HepG2 (cell line): ENCODE results near the gene NKD2. TPM values are rescaled to one million over a fixed set of nuclear protein-coding genes. Genes with fewer than 3 reads are reported as not detected.

ENCODE experiments used
- ATAC-seq: fragments of 200-7000 bp; cut with Tn5 transposase; 3 replicates; pipeline ENCODE4 v1.9.1; 2020; ENCODE audit warnings: mild to moderate bottlenecking, moderate library complexity
- BruUV-seq: library from RNA; stranded (reverse); fragments of 400-500 nt; replicated peaks from 2 replicates; lab custom pipeline; 2021; lab: Mats Ljungman, UMichigan
- CTCF ChIA-PET: fragments of 300-600 bp; formaldehyde crosslinking; extraction: SDS; loops from one replicate; lab custom pipeline; 2021; ENCODE audit warnings: low total read pairs, inconsistent platforms, low intra/inter-chr PET ratio; lab: Yijun Ruan, JAX
- POLR2A ChIA-PET: fragments of 350-600 bp; sonication (Branson Sonifier 250); formaldehyde crosslinking; loops from one replicate; lab custom pipeline; 2020; ENCODE audit warnings: antibody characterized with exemption, inconsistent platforms; lab: Yijun Ruan, JAX
- DNase-seq: peaks from one replicate; pipeline ENCODE4 v3.0.0-alpha.2; 2015; ENCODE audit warnings: low spot score
- FAIRE-seq: peaks from 3 replicates; lab custom pipeline; 2011; peaks lifted over from hg19 to GRCh38; lab: Jason Lieb, UNC
- H2AFZ ChIP-seq: one replicate; pipeline ENCODE4 v1.6.1; 2011; ENCODE audit warnings: low read length, inconsistent platforms
- H3K27ac ChIP-seq: fragments of 300-600 bp; 3 replicates; pipeline ENCODE4 v1.8.0; 2011; ENCODE audit warnings: mixed run types, mild to moderate bottlenecking, mixed read lengths, low read length, inconsistent platforms; ENCODE audit not compliant: insufficient read depth; ENCODE audit errors: extremely low read length
- H3K27me3 ChIP-seq, 2 experiments: fragments of 200-600 bp in 1 of 2; 2 replicates in 1 of 2; 3 replicates in 1 of 2; pipeline versions ENCODE4 v1.6.0 to v1.8.0; 2011; ENCODE audit warnings: low read length in 2 of 2, mild to moderate bottlenecking in 2 of 2, moderate library complexity in 2 of 2, inconsistent platforms in 1 of 2; ENCODE audit not compliant: insufficient read depth in 2 of 2, control insufficient read depth in 1 of 2
- H3K36me3 ChIP-seq, 2 experiments: fragments of 200-600 bp in 1 of 2; replicated peaks in 1 of 2; 2 replicates in 1 of 2; 3 replicates in 1 of 2; pipeline versions ENCODE4 v1.5.1 to v1.8.0; 2011; ENCODE audit warnings: low read length in 2 of 2, inconsistent platforms in 1 of 2; ENCODE audit not compliant: insufficient read depth in 2 of 2, control insufficient read depth in 1 of 2
- H3K4me1 ChIP-seq: 2 replicates; pipeline ENCODE4 v1.5.1; 2012; ENCODE audit warnings: low read length, inconsistent platforms; ENCODE audit not compliant: insufficient read depth
- H3K4me2 ChIP-seq: 2 replicates; pipeline ENCODE4 v1.6.0; 2011; ENCODE audit warnings: low read depth, low read length, inconsistent platforms
- H3K4me3 ChIP-seq, 3 experiments: fragments of 200-600 bp in 1 of 3; sonication (generic), shearing (Covaris generic) in 1 of 3; replicated peaks in 1 of 3; 2 replicates each; pipeline ENCODE4 v1.5.1; 2011 to 2016; ENCODE audit warnings: low read length in 3 of 3, inconsistent platforms in 2 of 3, low read depth in 2 of 3, mild to moderate bottlenecking in 2 of 3, control low read depth in 1 of 3, mixed read lengths in 1 of 3; ENCODE audit not compliant: insufficient read depth in 1 of 3
- H3K79me2 ChIP-seq: one replicate; pipeline ENCODE4 v1.6.1; 2011; ENCODE audit warnings: low read length, inconsistent platforms; ENCODE audit not compliant: insufficient read depth
- H3K9ac ChIP-seq: 2 replicates; pipeline ENCODE4 v1.6.0; 2011; ENCODE audit warnings: mild to moderate bottlenecking, low read depth, low read length, inconsistent platforms; ENCODE audit not compliant: insufficient read depth
- H3K9me3 ChIP-seq: 2 replicates; pipeline ENCODE4 v1.5.1; 2012; ENCODE audit warnings: mild to moderate bottlenecking, low read length
- H4K20me1 ChIP-seq: 2 replicates; pipeline ENCODE4 v1.6.0; 2011; ENCODE audit warnings: inconsistent platforms, mild to moderate bottlenecking, low read length, moderate library complexity; ENCODE audit not compliant: insufficient read depth
- AGO2 ChIP-seq: fragments of 200-400 bp; formaldehyde crosslinking; optimal IDR thresholded peaks from 2 replicates; pipeline ENCODE3; 2017; ENCODE audit warnings: mild to moderate bottlenecking, low read depth, low read length, moderate library complexity
- CBFB ChIP-seq: sonication (generic); formaldehyde crosslinking; IDR thresholded peaks from 2 replicates; pipeline ENCODE4 v1.4.0; 2020; ENCODE audit warnings: missing genetic modification reagents
- DNMT1 ChIP-seq: sonication (generic); formaldehyde crosslinking; IDR thresholded peaks from 2 replicates; pipeline ENCODE4 v1.5.1; 2020; ENCODE audit warnings: mild to moderate bottlenecking, missing genetic modification reagents
- HNF4G ChIP-seq, 2 experiments: sonication (generic) in 1 of 2; formaldehyde crosslinking in 1 of 2; IDR thresholded peaks; 2 replicates each; pipeline versions ENCODE4 v1.4.0 to v1.6.1; 2011 to 2020; ENCODE audit warnings: borderline replicate concordance in 2 of 2, low read depth in 2 of 2, mild to moderate bottlenecking in 2 of 2, low read length in 1 of 2, missing genetic modification reagents in 1 of 2, moderate library complexity in 1 of 2
- KAT8 ChIP-seq: IDR thresholded peaks from 2 replicates; pipeline ENCODE4 v1.6.1; 2016; ENCODE audit warnings: missing genetic modification reagents, missing compliant biosample characterization
- NCOA2 ChIP-seq: sonication (generic); formaldehyde crosslinking; IDR thresholded peaks from 2 replicates; pipeline ENCODE4 v1.8.0; 2022; ENCODE audit warnings: inconsistent platforms
- NCOR1 ChIP-seq: fragments of 200-600 bp; sonication (generic); IDR thresholded peaks from 2 replicates; pipeline ENCODE4 v1.7.0; 2017; ENCODE audit warnings: antibody characterized with exemption, low read length, borderline replicate concordance
- PHB2 ChIP-seq: fragments of 450-650 bp; IDR thresholded peaks from 2 replicates; pipeline ENCODE4 v1.6.1; 2018; ENCODE audit not compliant: partially characterized antibody
- RBFOX2 ChIP-seq: fragments of 200-400 bp; formaldehyde crosslinking; IDR thresholded peaks from 2 replicates; pipeline ENCODE4 v1.6.1; 2017; ENCODE audit warnings: low read depth, mild to moderate bottlenecking, low read length
- ZFP1 ChIP-seq: IDR thresholded peaks from 2 replicates; pipeline ENCODE4 v1.6.1; 2016
- ZFP90 ChIP-seq: sonication (generic); formaldehyde crosslinking; IDR thresholded peaks from 2 replicates; pipeline ENCODE4 v1.8.0; 2022; ENCODE audit warnings: missing genetic modification reagents, mild to moderate bottlenecking, inconsistent platforms, borderline replicate concordance
- ZNF326 ChIP-seq: sonication (generic); formaldehyde crosslinking; IDR thresholded peaks from 2 replicates; pipeline ENCODE4 v1.4.0; 2020; ENCODE audit warnings: missing genetic modification reagents, borderline replicate concordance
- ZNF605 ChIP-seq: sonication (generic); formaldehyde crosslinking; IDR thresholded peaks from 2 replicates; pipeline ENCODE4 v1.8.0; 2022; ENCODE audit warnings: mild to moderate bottlenecking, missing genetic modification reagents
- ZNF775 ChIP-seq: sonication (generic); formaldehyde crosslinking; IDR thresholded peaks from 2 replicates; pipeline ENCODE4 v1.4.0; 2020; ENCODE audit warnings: missing genetic modification reagents, mild to moderate bottlenecking, moderate library complexity, borderline replicate concordance
- WGBS: methylation state at CpG from one replicate; pipeline ENCODE4 v1.1.6; 2017; ENCODE audit warnings: low lambda C conversion rate; 5-methylcytosine and 5-hydroxymethylcytosine counted together
- in situ Hi-C: cut with HindIII; loops from 2 replicates; pipeline ENCODE4 v1.10.0; 2017; ENCODE audit warnings: low pct_unique_long_range_greater_than_20kb; ENCODE audit not compliant: extremely low pct_ligation_motif_present
- intact Hi-C: fragments of 100-400 bp; cut with micrococcal nuclease; formaldehyde crosslinking; loops from one replicate; pipeline ENCODE4 v1.10.0; 2022; ENCODE audit not compliant: unreplicated experiment
- polyA plus RNA-seq, 8 experiments: library from polyadenylated mRNA; depleted of rRNA in 3 of 8; stranded (reverse) in 7 of 8; unstranded in 1 of 8; fragments of >200 nt; fragmentation: Illumina TruSeq in 4 of 8; extraction: Trizol in 4 of 8; gene quantifications; 2 replicates each; pipeline versions ENCODE4 v1.2.1 to v1.2.3, GENCODE V29; 2011 to 2016; ENCODE audit warnings: low read depth in 4 of 8, missing spikeins in 1 of 8, mixed read lengths in 1 of 8; ENCODE audit not compliant: insufficient read depth in 1 of 8
- total RNA-seq, 5 experiments: library from RNA; depleted of rRNA; stranded (reverse); fragments of >200 nt; fragmentation: Illumina TruSeq; extraction: Trizol; gene quantifications; 2 replicates each; pipeline ENCODE4 v1.2.3, GENCODE V29; 2016; ENCODE audit warnings: low read depth in 1 of 5
- TF ChIP-seq, protein P1 (sequence below): sonication (generic); formaldehyde crosslinking; IDR thresholded peaks from 2 replicates; pipeline ENCODE4 v1.4.0; 2020; ENCODE audit warnings: missing genetic modification reagents
- TF ChIP-seq, protein P2 (sequence below): sonication (generic); formaldehyde crosslinking; IDR thresholded peaks from 2 replicates; pipeline ENCODE4 v1.5.1; 2020; ENCODE audit warnings: missing genetic modification reagents, mild to moderate bottlenecking, borderline replicate concordance
- TF ChIP-seq, protein P3 (sequence below): sonication (generic); formaldehyde crosslinking; IDR thresholded peaks from 2 replicates; pipeline ENCODE4 v1.4.0; 2020; ENCODE audit warnings: mild to moderate bottlenecking, low read depth, missing genetic modification reagents

The NKD2 gene
- total and polyA plus RNA-seq, 2 of the 13 experiments (the other 11 are each of a cell fraction or from before 2014, with no cell fraction given), result 0.53 to 0.82 TPM

DNA sequence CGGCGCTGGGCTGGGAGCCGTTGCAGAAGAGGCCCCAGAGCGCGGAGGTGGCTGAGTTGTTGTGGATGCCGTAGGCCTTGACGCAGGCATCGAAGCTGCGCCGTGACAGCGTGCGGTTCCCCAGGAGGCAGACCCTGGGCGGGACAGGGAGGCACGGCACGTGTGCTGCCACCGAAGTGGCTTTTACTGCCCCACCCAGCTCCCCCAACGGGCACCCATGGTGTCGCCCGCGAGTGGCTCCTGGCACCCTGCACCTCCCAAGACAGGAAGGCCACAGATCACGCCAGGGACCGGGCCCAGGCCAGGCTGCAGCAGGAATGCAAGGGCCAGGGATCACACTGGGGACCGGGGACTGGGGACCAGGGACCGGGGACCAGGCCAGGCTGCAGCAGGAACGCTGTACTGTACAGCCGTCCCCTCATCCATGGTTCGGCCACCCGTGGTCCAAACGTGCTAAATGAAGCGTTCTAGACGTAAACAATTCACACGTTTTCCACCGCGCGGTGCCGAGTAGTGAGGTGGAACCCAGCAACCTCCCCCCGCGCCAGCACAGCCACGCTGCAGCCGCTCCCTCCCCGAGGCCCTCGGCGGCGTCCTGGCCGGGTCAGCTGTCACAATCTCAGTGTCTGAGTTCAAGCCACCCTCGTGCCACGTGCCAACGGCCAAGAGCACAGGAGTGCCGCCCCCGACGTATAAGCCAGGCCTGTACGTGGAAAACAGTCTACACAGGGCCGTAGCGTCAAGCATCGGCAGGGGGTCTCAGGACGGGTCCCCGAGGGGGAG is 75.4 kb downstream of the NKD2 start:
- in situ Hi-C loops (no loop called here), intact Hi-C loops (no loop called here)
- WGBS, result 100% methylated on average over 29 of the region's 57 CpGs
- Histone ChIP-seq H3K79me2 (no peaks in the 10 kb centered on the region), H3K9ac (no peak overlapping the region), H3K4me1 (no peaks in the 10 kb centered on the region), H3K9me3 (no peaks in the 10 kb centered on the region), H3K4me2 (no peak overlapping the region), H3K27ac (no peak overlapping the region), H4K20me1 (no peaks in the 10 kb centered on the region), H2AFZ (no peak overlapping the region), H3K4me3 (no peak overlapping the region), H3K27me3 (no peaks in the 10 kb centered on the region), H3K36me3 (peaks cover 29 to 76% of the 10 kb centered on the region in 2 experiments)
- BruUV-seq, result no TSS peak
- ATAC-seq (no peak), FAIRE-seq (no peak), DNase-seq (no peak)
- ChIA-PET POLR2A (no interaction called here), CTCF (no interaction called here)
- TF ChIP-seq NCOR1, result no peak
- TF ChIP-seq RBFOX2, result peak; percentile 31; the same call in 1 of the 2 replicates
- TF ChIP-seq KAT8 (CRISPR knock-in tag), result no peak
- no peak for TF ChIP-seq NCOA2
- no peak for TF ChIP-seq HNF4G (IDR thresholded peaks at IDR 0.05; ENCODE audit: borderline replicate concordance, low read depth, low read length)
- no peak for TF ChIP-seq HNF4G (CRISPR knock-in tag; IDR thresholded peaks at IDR 0.05; ENCODE audit: borderline replicate concordance, low read depth)
- no peak for TF ChIP-seq ZNF326 (CRISPR knock-in tag)
- no peak for TF ChIP-seq CBFB (CRISPR knock-in tag)
- TF ChIP-seq PHB2, result no peak
- TF ChIP-seq, protein P1, sequence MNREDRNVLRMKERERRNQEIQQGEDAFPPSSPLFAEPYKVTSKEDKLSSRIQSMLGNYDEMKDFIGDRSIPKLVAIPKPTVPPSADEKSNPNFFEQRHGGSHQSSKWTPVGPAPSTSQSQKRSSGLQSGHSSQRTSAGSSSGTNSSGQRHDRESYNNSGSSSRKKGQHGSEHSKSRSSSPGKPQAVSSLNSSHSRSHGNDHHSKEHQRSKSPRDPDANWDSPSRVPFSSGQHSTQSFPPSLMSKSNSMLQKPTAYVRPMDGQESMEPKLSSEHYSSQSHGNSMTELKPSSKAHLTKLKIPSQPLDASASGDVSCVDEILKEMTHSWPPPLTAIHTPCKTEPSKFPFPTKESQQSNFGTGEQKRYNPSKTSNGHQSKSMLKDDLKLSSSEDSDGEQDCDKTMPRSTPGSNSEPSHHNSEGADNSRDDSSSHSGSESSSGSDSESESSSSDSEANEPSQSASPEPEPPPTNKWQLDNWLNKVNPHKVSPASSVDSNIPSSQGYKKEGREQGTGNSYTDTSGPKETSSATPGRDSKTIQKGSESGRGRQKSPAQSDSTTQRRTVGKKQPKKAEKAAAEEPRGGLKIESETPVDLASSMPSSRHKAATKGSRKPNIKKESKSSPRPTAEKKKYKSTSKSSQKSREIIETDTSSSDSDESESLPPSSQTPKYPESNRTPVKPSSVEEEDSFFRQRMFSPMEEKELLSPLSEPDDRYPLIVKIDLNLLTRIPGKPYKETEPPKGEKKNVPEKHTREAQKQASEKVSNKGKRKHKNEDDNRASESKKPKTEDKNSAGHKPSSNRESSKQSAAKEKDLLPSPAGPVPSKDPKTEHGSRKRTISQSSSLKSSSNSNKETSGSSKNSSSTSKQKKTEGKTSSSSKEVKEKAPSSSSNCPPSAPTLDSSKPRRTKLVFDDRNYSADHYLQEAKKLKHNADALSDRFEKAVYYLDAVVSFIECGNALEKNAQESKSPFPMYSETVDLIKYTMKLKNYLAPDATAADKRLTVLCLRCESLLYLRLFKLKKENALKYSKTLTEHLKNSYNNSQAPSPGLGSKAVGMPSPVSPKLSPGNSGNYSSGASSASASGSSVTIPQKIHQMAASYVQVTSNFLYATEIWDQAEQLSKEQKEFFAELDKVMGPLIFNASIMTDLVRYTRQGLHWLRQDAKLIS (CRISPR knock-in tag), result no peak
- TF ChIP-seq, protein P2, sequence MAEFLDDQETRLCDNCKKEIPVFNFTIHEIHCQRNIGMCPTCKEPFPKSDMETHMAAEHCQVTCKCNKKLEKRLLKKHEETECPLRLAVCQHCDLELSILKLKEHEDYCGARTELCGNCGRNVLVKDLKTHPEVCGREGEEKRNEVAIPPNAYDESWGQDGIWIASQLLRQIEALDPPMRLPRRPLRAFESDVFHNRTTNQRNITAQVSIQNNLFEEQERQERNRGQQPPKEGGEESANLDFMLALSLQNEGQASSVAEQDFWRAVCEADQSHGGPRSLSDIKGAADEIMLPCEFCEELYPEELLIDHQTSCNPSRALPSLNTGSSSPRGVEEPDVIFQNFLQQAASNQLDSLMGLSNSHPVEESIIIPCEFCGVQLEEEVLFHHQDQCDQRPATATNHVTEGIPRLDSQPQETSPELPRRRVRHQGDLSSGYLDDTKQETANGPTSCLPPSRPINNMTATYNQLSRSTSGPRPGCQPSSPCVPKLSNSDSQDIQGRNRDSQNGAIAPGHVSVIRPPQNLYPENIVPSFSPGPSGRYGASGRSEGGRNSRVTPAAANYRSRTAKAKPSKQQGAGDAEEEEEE (CRISPR knock-in tag), result no peak
- TF ChIP-seq DNMT1, result 0 out of 2 replicates have a peak, but pooled peaks have one; percentile 21
- no peak for TF ChIP-seq ZFP1 (CRISPR knock-in tag)
- TF ChIP-seq ZNF605 (CRISPR knock-in tag), result no peak
- no peak for TF ChIP-seq ZFP90 (CRISPR knock-in tag)
- TF ChIP-seq ZNF775 (CRISPR knock-in tag), result no peak
- TF ChIP-seq, protein P3, sequence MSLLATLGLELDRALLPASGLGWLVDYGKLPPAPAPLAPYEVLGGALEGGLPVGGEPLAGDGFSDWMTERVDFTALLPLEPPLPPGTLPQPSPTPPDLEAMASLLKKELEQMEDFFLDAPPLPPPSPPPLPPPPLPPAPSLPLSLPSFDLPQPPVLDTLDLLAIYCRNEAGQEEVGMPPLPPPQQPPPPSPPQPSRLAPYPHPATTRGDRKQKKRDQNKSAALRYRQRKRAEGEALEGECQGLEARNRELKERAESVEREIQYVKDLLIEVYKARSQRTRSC (CRISPR knock-in tag), result no peak
- peak; percentile 88 for TF ChIP-seq AGO2
